HG03175 (cell line): ENCODE results near the gene TBRG4.

Experiments
- ATAC-seq: cut with Tn5 transposase; IDR thresholded peaks from one replicate; pipeline ENCODE4 v1.9.1; 2021; ENCODE audit warnings: mild to moderate bottlenecking, moderate library complexity; ENCODE audit not compliant: unreplicated experiment

TBRG4 gene

GRCh38 chr7:45061352-45061751, 50.1 kb downstream of the TBRG4 start:
- no peak for ATAC-seq

DNA sequence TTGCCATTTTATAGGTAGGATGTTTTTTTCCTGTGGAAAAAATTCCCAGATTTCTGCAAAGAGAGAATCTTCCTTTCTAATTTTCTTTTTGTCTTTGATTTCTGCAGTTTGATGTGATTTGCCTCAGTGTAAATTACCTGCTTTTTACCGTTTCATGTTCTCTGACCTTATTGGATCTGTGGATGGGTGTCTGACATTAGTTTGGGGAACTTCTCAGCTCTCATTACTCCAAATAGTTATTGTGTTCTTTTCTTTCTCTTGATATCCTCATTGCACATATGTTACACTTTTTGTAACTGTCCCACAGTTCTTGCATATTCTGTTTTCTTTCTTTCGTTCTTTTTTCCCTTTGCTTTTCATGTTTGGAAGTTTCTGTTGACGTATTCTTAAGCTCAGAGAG, 51.2 kb downstream of the TBRG4 start:
- ATAC-seq, result no peak

DNA sequence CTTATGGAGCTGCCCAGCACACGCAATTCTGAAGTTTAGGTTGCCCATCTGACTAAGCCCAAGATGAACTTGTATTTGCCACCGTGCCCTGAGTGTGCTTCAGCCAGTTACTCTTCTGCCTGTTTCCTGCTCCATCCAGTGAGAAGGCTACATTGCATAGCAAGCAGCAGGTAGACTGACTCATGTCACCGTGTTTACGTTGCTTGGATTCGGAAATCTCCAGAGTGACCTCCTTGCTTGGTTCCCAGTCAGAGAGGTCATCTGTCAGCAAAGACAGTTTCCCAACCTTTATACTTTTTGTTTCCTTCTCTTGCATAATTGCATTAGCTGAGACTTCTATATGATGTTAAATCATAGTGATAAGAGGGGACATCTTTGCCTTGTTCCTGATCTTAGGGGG, 53.6 kb downstream of the TBRG4 start:
- no peak for ATAC-seq

DNA sequence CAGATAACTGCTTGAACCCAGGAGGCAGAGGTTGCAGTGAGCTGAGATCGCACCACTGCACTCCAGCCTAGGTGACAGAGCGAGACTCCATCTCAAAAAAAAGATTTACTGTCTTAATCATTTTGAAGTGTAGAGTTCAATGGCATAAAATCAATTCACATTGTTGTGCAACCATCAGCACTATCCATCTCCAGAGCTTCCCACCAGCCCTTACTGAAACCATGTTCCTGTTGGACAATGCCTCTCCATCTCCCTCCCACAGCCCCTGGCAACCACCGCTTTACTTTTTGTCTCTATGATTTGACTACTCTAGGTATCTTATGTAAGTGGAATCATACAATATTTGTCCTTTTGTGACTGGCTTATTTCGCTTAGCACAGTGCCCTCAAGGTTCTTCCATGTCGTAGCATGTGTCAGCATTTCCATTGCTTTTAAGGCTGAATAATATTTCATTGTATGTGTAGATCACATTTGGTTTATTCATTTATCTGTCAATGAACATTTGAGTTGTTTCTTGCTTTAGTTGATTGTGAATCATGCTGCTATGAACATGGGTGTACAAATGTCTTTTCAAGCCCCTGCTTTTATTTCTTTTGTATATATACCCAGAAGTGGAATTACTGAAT, 55.8 kb downstream of the TBRG4 start:
- no peak for ATAC-seq

GRCh38 chr7:45055016-45055415, 56.5 kb downstream of the TBRG4 start:
- ATAC-seq, result no peak

DNA sequence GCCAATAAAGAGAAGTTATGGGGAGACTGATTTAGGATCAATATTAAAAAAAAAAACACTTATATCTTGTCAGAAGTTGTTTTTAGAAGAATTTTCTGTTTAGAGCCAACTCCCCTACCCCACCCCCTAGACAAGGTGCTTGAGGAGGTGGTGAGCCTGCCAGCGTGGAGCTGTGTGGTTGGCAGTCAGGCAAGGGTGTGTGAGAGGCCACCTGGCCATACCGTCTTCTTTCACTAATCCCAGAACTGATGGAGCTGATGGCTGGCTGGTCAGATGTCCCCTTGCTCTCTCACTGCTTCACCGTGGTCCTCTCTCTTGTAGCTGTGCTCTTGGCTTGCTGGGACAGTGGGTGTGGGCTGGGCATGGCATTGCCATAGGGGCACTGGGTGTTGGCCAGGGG, 57.1 kb downstream of the TBRG4 start:
- ATAC-seq, result no peak

DNA sequence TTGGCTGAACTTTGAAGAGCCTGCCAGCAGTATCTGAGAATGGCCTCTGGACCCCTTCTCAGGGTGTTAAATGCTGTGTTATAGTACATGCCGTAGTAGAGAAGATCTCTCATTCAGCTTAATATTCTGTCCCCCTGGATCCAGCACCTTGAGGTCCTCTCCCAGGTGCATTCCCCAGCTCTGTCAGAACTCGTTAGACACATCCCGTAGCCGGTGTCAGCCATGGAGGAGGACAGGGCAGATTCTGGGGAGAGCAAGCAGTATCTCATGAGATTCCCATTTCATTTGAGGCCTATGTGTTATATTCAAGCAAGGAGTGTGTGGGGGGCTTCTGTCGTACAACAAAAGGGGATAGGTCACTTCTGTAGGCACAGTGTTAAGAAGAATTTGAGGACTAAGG, 57.6 kb downstream of the TBRG4 start:
- ATAC-seq, result no peak

DNA sequence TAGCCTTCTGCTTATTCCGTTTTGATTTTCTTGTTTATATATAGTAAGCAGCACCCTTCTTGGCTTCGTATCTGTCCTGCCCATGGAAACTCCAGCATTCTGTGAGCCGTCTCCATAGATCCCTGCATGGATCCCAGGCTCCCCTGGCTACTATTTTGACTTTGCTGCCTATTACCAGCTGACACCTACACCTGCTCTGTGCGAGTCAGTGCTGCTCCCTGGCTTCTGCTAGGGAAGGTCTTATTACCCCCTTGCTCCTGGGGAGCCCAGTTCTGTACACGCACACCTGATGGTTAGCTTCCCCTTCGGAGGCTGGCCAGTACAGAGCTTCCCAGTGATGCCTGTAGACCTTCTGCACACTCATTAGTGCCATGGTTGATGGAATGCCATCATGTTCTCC, 58.1 kb downstream of the TBRG4 start:
- ATAC-seq, result no peak

DNA sequence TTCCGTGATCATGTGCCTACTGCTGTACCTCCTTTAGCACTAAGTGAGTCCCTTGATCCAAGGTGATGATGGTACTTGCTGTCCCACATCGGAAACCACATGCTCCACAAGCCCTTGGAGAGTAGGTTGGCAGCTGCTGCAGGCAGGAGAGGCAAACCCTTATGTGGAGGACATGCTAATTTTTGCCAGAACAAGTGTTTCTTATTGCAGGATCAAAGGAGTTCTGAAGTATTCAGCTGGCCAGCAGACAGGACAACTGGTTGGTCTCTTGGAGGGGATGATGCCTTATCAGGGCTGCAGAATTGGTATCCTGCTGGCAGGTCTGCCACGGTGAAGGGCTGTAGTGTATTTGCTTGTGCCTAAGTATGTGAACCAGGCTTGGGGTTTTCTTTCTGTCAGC, 59.5 kb downstream of the TBRG4 start:
- no peak for ATAC-seq

DNA sequence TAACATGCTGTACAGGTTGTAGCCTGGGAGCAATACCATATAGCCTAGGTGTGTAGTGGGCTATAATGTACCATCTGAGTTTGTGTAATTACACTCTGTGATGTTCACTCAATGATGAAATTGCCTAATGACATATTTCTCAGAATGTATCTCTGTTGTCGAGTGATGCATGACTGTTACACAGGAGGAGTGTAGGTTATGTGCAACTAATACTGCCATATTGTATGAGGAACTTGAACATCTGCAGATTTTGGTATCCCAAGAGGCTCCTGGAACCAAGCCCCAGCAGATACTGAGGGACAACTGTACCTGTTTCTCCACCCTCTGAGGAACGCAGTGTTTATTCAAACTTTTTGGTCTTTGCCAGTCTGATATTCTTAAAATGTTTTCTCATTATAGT, 61.3 kb downstream of the TBRG4 start:
- ATAC-seq, result no peak
